ENCODE data around the gene TMEM17.

TMEM17 gene

DNA sequence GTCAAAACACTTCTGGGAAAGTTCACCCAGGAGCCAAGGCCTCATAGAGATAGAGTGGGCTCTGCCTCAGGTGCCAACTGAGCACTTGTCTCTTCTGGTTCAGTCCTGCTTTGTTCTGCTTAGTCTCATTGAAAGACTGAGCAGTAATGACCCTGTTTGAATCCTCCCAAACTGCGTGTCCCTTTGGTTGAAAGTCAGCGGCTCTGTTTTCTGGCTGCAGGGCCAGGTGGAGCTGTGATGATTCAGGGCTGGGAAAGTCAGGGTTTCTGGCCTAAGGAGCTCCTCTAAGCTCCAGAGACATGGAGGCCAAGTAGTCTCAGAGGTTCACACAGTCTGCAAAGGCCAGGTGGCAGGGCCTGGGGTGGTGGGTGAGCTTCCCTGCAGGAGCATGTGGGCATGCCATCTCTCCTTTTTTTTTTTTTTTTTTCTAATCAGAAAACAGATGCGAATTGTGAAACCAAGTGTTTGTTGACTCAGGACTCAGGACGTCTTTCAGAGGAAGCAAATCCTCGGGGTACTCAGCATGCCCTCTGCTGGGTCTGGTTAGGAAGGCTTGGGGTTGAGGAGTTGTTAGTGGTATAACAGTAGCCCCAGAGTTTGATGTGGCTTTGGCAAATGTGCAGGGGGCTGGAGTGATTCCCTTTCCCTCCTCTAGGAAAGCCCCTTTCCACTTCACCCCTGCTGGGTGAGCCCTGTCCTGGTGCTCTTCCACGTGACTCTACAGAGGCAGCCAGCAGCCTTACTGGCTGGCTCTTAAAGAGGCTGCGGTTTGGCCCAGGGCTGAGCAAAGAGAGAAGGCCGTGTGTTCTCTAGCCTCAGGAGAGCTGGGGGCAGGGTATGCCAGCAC, 38.3 kb downstream of the TMEM17 start:
- DNase-seq (ENCODE audit: low read depth): peak; percentile 13
- TF ChIP-seq CTCF (IDR thresholded peaks at IDR 0.05; ENCODE audit: low read length, missing control alignments): no peak
- H3K4me3 ChIP-seq (replicated peaks; ENCODE audit: low read depth, low read length): no peak overlapping the region

- no peak for TF ChIP-seq CTCF (IDR thresholded peaks at IDR 0.05; ENCODE audit: low read length, missing control alignments)
- H3K4me3 ChIP-seq (replicated peaks; ENCODE audit: low read depth, low read length): no peak overlapping the region
- no peak for DNase-seq (ENCODE audit: low read depth)
Observed at GRCh38 chr2:62467100-62467474, 38.9 kb downstream of the TMEM17 start.

GRCh38 chr2:62466503-62466854, 39.5 kb downstream of the TMEM17 start:
- no peak for DNase-seq (ENCODE audit: low read depth)
- H3K4me3 ChIP-seq (replicated peaks; ENCODE audit: low read depth, low read length): no peak overlapping the region
- no peak for TF ChIP-seq CTCF (IDR thresholded peaks at IDR 0.05; ENCODE audit: low read length, missing control alignments)

DNA sequence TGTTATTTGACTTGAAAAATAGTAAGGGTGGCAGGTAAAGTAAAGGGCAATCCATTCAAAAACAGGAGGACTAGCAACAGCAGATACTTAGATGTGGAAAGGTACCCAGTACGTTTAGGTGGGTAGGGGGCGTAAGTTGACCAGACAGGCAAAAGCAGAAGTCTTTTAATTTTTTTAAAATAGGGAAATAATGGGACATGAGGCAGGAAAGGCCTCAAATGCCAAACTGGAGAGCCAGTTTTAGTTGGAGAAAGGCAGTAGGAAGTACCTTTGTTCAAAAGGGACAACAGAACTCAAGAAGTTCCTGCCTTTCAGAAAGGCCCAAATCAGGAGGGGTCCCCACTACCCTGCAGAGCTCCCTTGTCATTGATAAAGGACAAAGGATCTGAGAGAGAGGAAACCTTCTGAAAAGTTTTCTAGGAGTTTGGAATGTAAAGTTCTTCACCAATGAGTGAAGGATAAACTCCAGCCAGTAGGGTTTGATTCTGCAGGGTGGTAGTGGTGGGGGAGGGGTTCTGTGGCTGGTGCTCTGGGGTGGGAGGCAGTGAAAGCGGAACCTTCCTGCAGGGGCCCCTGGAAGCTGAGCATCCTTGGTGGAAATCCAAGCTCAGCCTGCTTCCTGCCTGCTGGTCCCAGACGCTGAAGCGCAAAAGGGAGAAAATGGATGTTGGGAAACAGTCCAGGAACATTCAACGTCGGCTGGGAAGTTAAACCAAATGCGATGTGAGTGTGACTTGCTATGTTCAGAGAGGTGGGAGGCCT, 40.1 kb downstream of the TMEM17 start:
- no peak for TF ChIP-seq CTCF (IDR thresholded peaks at IDR 0.05; ENCODE audit: low read length, missing control alignments)
- H3K4me3 ChIP-seq (replicated peaks; ENCODE audit: low read depth, low read length): no peak overlapping the region
- DNase-seq (ENCODE audit: low read depth): peak; percentile 41

DNA sequence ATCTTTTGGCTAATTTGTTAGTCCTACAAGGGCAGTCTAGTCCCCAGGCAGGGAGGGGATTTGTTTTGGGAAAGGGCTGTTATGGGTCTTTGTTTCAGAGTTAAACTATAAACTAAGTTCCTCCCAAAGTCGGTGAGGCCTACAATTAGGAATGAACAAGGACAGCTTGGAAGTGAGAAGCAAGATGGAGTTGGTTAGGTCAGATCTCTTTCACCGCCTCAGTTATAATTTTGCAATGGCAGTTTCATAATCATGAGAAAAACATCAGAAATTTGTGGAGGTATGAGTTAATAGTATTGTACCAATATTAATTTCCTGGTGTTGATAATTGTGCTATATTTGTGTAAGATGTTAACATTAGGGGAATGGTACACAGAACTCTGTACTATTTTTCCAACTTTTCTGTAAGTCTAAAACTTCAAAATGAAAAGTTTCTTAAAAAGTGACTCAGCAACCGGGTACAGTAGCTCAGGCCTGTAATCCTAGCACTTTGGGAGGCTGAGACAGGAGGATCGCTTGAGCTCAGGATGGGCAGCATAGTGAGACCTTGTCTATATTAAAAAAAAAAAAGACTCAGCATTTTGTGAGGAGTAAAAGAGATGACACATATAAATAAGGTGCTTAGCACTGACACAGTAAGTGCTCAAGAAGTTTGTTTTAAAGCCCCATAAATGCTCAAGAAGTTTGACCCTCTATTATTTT, 40.8 kb downstream of the TMEM17 start:
- no peak for TF ChIP-seq CTCF (IDR thresholded peaks at IDR 0.05; ENCODE audit: low read length, missing control alignments)
- H3K4me3 ChIP-seq (replicated peaks; ENCODE audit: low read depth, low read length): no peak overlapping the region
- DNase-seq (ENCODE audit: low read depth): no peak

DNA sequence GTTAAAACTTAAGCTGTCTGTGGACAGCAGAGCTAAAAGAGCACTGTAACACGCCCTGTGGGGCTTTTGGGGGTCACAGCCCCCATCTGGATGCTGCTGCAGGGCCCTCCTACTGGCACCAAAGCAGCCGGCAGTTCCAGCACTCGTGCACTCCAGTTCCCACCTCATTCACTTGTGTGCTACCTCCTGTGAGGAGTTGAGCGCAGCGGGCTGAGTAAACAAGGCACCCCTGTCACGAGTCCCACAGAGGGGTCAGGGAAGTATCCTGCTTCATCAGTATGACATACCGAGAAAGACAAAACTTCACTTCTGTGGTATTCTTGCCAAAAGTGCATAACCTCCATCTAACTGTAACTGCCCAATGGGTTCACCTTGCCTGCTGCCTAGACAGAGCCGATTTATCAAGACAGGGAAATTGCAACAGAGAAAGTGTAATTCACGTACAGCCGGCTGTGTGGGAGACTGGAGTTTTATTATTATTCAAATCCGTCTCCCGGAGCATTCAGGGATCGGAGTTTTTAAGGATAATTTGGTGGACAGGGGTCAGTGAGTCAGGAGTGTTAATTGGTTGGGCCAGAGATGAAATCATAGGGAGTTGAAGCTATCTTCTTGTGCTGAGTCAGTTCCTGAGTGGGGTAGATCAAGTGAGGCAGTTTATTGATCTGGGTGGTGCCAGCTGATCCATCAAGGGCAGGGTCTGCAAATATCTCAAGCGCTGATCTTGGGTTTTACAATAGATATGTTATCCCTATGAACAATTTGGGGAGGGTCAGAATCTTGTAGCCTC, 41.6 kb downstream of the TMEM17 start:
- no peak overlapping the region for H3K4me3 ChIP-seq (replicated peaks; ENCODE audit: low read depth, low read length)
- TF ChIP-seq CTCF (IDR thresholded peaks at IDR 0.05; ENCODE audit: low read length, missing control alignments): no peak
- DNase-seq (ENCODE audit: low read depth): no peak

All from fibroblast of pulmonary artery (primary cell).